NCI-H2227 (cell line): ENCODE measurements around the gene ACER3.
A peak's percentile ranks its signal among the peaks of the same experiment; 100 is the strongest.
"Not testable (repeated sequence)": the region's sequence is repeated elsewhere in the genome, so short reads cannot be mapped to it uniquely, and the experiment has no call there.

Experiments
- DNase-seq: peaks from one replicate; lab custom pipeline; 2025; ENCODE audit not compliant: unreplicated experiment; lab: John Stamatoyannopoulos, UW

Gene ACER3

GRCh38 chr11:76919467-76919866 lies 58.7 kb downstream of the ACER3 start:
- no peak for DNase-seq

GRCh38 chr11:76919887-76920746 lies 59.4 kb downstream of the ACER3 start:
- DNase-seq = peak; percentile 85

GRCh38 chr11:76927160-76927559 lies 66.4 kb downstream of the ACER3 start:
- no peak for DNase-seq

GRCh38 chr11:76935042-76935441 lies 74.3 kb downstream of the ACER3 start:
- DNase-seq = peak; percentile 12

GRCh38 chr11:76939219-76939631 lies 78.5 kb downstream of the ACER3 start:
- no peak for DNase-seq

GRCh38 chr11:76944225-76944624 lies 83.5 kb downstream of the ACER3 start:
- no peak for DNase-seq

- no peak for DNase-seq
Measured at GRCh38 chr11:76946223-76946622, 85.5 kb downstream of the ACER3 start.

- no peak for DNase-seq
Measured at GRCh38 chr11:76947190-76947589, 86.5 kb downstream of the ACER3 start.

- no peak for DNase-seq
Measured at GRCh38 chr11:76947800-76948199, 87.1 kb downstream of the ACER3 start.

GRCh38 chr11:76955459-76956114 lies 94.9 kb downstream of the ACER3 start:
- no peak for DNase-seq

GRCh38 chr11:76962583-76963416 lies 102.1 kb downstream of the ACER3 start:
- no peak for DNase-seq

- DNase-seq = not testable (repeated sequence)
Measured at GRCh38 chr11:76963417-76964168, 102.9 kb downstream of the ACER3 start.

- DNase-seq = no peak
Measured at GRCh38 chr11:76972051-76972450, 111.3 kb downstream of the ACER3 start.

GRCh38 chr11:76974179-76974891 lies 113.6 kb downstream of the ACER3 start:
- DNase-seq = no peak

GRCh38 chr11:76975513-76975912 lies 114.8 kb downstream of the ACER3 start:
- DNase-seq = no peak

- no peak for DNase-seq
Measured at GRCh38 chr11:76977791-76978190, 117.1 kb downstream of the ACER3 start.

GRCh38 chr11:76978239-76978638 lies 117.5 kb downstream of the ACER3 start:
- no peak for DNase-seq

- no peak for DNase-seq
Measured at GRCh38 chr11:76978818-76979217, 118.1 kb downstream of the ACER3 start.

GRCh38 chr11:76980196-76980595 lies 119.5 kb downstream of the ACER3 start:
- no peak for DNase-seq

GRCh38 chr11:76984743-76985142 lies 124.0 kb downstream of the ACER3 start:
- no peak for DNase-seq
